B cell (primary cell): ENCODE results near the gene MLXIP.

Source experiments
- CTCF ChIP-seq: fragments of 200-600 bp; IDR thresholded peaks from one replicate; pipeline ENCODE4 v1.8.0; 2022; ENCODE audit warnings: antibody characterized with exemption, mild to moderate bottlenecking
- EZH2 ChIP-seq: IDR thresholded peaks from 2 replicates; pipeline ENCODE4 v1.6.1; 2012; ENCODE audit warnings: borderline replicate concordance, low read depth, mild to moderate bottlenecking, moderate library complexity, low read length; ENCODE audit not compliant: insufficient read depth, poor library complexity, severe bottlenecking

GRCh38 chr12:122072031-122072970 is 6.3 kb upstream of the MLXIP start:
- TF ChIP-seq EZH2, result no peak
- TF ChIP-seq CTCF, result no peak
